22Rv1 (cell line): ENCODE data around the gene VSTM2B.

Experiments
- ZFX ChIP-seq: fragments of 450-650 bp; IDR thresholded peaks from 2 replicates; pipeline ENCODE4 v1.6.1; 2017; ENCODE audit warnings: antibody characterized with exemption, borderline replicate concordance
- TF ChIP-seq, protein P1 (sequence below): fragments of 450-650 bp; IDR thresholded peaks from 2 replicates; pipeline ENCODE4 v1.5.1; 2017; ENCODE audit warnings: mild to moderate bottlenecking

DNA sequence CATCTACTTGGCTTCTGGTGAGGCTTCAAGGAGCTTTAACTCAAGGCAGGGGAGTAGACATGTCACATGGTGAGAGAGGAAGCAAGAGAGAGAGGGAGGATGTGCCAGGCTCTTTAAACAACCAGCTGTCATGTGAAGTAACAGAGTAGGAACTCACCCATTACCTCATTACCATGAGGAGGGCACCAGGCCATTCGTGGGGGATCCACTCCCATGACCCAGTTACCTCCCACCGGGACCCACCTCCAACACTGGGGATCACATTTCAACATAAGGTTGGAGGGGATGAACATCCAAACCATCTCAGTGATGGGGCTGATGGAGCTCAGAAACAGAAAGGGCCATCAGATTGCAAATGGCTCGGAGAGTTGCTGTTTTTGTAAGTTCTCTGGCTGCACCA, 12.9 kb downstream of the VSTM2B start:
- TF ChIP-seq, protein P1, sequence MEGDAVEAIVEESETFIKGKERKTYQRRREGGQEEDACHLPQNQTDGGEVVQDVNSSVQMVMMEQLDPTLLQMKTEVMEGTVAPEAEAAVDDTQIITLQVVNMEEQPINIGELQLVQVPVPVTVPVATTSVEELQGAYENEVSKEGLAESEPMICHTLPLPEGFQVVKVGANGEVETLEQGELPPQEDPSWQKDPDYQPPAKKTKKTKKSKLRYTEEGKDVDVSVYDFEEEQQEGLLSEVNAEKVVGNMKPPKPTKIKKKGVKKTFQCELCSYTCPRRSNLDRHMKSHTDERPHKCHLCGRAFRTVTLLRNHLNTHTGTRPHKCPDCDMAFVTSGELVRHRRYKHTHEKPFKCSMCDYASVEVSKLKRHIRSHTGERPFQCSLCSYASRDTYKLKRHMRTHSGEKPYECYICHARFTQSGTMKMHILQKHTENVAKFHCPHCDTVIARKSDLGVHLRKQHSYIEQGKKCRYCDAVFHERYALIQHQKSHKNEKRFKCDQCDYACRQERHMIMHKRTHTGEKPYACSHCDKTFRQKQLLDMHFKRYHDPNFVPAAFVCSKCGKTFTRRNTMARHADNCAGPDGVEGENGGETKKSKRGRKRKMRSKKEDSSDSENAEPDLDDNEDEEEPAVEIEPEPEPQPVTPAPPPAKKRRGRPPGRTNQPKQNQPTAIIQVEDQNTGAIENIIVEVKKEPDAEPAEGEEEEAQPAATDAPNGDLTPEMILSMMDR, result no peak
- no peak for TF ChIP-seq ZFX
